Measurements from ENCODE around the gene HOXA1.

DNA sequence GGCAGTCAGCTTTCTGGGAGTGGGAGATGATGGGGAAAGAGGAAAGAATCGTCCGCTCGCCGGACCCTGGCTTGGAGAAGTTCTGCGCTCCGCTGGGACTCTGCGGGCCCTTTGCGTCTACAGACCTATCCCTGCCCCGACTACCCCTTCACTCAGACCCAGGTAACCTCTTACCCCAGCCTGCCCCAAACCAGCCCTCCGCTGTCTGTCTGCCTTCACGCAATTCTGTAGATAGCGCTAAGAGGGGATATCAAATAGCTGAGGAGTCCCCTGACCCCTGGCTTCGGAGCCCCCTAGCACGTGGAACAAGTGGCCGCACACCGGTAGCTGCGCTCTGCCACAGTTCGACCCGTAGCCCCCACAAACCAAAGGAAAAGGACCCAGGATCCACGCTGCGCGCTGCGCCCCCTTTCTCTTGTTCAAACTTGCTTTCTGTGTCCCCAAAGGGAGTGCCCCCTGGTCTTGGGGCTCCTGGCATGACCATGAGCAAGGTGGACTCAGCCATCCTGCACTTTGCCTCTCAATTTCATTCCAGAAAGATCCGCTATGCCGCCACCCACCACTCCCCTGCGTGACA lies 27.8 kb upstream of the HOXA1 start:
- TF ChIP-seq, protein P1, sequence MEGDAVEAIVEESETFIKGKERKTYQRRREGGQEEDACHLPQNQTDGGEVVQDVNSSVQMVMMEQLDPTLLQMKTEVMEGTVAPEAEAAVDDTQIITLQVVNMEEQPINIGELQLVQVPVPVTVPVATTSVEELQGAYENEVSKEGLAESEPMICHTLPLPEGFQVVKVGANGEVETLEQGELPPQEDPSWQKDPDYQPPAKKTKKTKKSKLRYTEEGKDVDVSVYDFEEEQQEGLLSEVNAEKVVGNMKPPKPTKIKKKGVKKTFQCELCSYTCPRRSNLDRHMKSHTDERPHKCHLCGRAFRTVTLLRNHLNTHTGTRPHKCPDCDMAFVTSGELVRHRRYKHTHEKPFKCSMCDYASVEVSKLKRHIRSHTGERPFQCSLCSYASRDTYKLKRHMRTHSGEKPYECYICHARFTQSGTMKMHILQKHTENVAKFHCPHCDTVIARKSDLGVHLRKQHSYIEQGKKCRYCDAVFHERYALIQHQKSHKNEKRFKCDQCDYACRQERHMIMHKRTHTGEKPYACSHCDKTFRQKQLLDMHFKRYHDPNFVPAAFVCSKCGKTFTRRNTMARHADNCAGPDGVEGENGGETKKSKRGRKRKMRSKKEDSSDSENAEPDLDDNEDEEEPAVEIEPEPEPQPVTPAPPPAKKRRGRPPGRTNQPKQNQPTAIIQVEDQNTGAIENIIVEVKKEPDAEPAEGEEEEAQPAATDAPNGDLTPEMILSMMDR (conservative IDR thresholded peaks at IDR 0.05 in 1 of 2, IDR thresholded peaks at IDR 0.05 in 1 of 2; ENCODE audit: extremely low read depth in 1 of 2, insufficient read depth in 1 of 2, low read depth in 1 of 2, low read length in 2 of 2) = no peak
- no peak for TF ChIP-seq EZH2 (IDR thresholded peaks at IDR 0.05; ENCODE audit: borderline replicate concordance, low read length)

All from mammary epithelial cell (primary cell).